Measurements from ENCODE around the gene RBM25.

RBM25 gene

DNA sequence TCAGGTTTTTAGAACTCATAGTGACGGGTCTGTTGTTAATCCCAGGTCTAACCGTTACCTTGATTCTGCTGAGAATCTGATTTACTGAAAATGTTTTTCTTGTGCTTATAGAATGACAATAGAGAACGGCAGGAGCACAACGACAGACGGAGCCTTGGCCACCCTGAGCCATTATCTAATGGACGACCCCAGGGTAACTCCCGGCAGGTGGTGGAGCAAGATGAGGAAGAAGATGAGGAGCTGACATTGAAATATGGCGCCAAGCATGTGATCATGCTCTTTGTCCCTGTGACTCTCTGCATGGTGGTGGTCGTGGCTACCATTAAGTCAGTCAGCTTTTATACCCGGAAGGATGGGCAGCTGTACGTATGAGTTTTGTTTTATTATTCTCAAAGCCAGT is 112.4 kb downstream of the RBM25 start:
- no peaks in the 10 kb centered on the region for H3K4me1 Mint-ChIP-seq (ENCODE audit: low read depth)
- no peak overlapping the region for H3K4me3 Mint-ChIP-seq
- H3K36me3 Mint-ChIP-seq (ENCODE audit: low read depth) = peaks cover 47% of the 10 kb centered on the region
- no peak overlapping the region for H3K27ac Mint-ChIP-seq
- H3K27me3 Mint-ChIP-seq = no peaks in the 10 kb centered on the region
- no peaks in the 10 kb centered on the region for H3K9me3 Mint-ChIP-seq

DNA sequence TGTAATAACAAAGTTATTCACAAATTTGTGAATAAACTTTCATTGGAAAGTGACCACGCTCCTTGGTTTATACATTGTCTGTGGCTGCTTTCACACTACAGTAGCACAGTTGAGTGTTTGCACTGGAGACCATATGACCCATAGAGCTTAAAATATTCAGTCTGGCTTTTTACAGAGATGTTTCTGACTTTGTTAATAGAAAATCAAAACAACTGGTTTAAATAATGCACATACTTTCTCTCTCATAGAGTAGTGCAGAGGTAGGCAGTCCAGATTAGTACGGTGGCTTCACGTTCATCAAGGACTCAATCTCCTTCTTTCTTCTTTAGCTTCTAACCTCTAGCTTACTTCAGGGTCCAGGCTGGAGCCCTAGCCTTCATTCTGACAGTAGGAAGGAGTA is 114.2 kb downstream of the RBM25 start:
- peaks cover 62% of the 10 kb centered on the region for H3K36me3 Mint-ChIP-seq (ENCODE audit: low read depth)
- no peak overlapping the region for H3K27ac Mint-ChIP-seq
- no peaks in the 10 kb centered on the region for H3K27me3 Mint-ChIP-seq
- no peak overlapping the region for H3K4me3 Mint-ChIP-seq
- H3K4me1 Mint-ChIP-seq (ENCODE audit: low read depth) = no peaks in the 10 kb centered on the region
- no peaks in the 10 kb centered on the region for H3K9me3 Mint-ChIP-seq

DNA sequence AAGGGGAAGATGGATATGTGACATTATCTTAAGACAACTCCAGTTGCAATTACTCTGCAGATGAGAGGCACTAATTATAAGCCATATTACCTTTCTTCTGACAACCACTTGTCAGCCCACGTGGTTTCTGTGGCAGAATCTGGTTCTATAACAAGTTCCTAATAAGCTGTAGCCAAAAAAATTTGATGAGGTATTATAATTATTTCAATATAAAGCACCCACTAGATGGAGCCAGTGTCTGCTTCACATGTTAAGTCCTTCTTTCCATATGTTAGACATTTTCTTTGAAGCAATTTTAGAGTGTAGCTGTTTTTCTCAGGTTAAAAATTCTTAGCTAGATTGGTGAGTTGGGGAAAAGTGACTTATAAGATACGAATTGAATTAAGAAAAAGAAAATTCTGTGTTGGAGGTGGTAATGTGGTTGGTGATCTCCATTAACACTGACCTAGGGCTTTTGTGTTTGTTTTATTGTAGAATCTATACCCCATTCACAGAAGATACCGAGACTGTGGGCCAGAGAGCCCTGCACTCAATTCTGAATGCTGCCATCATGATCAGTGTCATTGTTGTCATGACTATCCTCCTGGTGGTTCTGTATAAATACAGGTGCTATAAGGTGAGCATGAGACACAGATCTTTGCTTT is 114.9 kb downstream of the RBM25 start:
- H3K36me3 Mint-ChIP-seq (ENCODE audit: low read depth) = peaks cover 62% of the 10 kb centered on the region

More for the DNA sequence above, 114.9 kb downstream of the RBM25 start:
- Mint-ChIP-seq H3K27me3 (no peaks in the 10 kb centered on the region), H3K27ac (no peak overlapping the region), H3K9me3 (no peaks in the 10 kb centered on the region), H3K4me3 (no peak overlapping the region), H3K4me1 (ENCODE audit: low read depth) (no peaks in the 10 kb centered on the region)
